Measurements from ENCODE around the gene PDE8B.

GRCh38 chr5:77366717-77367500, 156.4 kb downstream of the PDE8B start:
- TF ChIP-seq CTCF (IDR thresholded peaks at IDR 0.05), result no peak
- no peak for TF ChIP-seq POLR2A (IDR thresholded peaks at IDR 0.05)
- TF ChIP-seq POLR2AphosphoS5 (IDR thresholded peaks at IDR 0.05), result no peak
